T-helper 2 cell treated with Interferon-gamma antibody and Interleukin-4, amounts not matched to agents 100 ng/mL and 5 ng/mL, for 36 hours (primary cell): ENCODE results near the gene EEFSEC. TPM values are rescaled to one million over a fixed set of nuclear protein-coding genes. Genes with fewer than 3 reads are reported as not detected.

ENCODE experiments used
- intact Hi-C: fragments of 100-400 bp; cut with micrococcal nuclease; formaldehyde crosslinking; loops from one replicate; pipeline ENCODE4 v1.15.1; 2023
- total RNA-seq: library from RNA; stranded (reverse); gene quantifications from 2 replicates; pipeline ENCODE4 v1.2.3, GENCODE V29; 2022

EEFSEC gene
- total RNA-seq, 1 donor from 2014 or later, result 18.2 TPM

GRCh38 chr3:128215800-128216495, 62.7 kb downstream of the EEFSEC start:
- intact Hi-C loops, result no loop called here

- intact Hi-C loops, result no loop called here
Measured at GRCh38 chr3:128217702-128218547, 64.6 kb downstream of the EEFSEC start.

DNA sequence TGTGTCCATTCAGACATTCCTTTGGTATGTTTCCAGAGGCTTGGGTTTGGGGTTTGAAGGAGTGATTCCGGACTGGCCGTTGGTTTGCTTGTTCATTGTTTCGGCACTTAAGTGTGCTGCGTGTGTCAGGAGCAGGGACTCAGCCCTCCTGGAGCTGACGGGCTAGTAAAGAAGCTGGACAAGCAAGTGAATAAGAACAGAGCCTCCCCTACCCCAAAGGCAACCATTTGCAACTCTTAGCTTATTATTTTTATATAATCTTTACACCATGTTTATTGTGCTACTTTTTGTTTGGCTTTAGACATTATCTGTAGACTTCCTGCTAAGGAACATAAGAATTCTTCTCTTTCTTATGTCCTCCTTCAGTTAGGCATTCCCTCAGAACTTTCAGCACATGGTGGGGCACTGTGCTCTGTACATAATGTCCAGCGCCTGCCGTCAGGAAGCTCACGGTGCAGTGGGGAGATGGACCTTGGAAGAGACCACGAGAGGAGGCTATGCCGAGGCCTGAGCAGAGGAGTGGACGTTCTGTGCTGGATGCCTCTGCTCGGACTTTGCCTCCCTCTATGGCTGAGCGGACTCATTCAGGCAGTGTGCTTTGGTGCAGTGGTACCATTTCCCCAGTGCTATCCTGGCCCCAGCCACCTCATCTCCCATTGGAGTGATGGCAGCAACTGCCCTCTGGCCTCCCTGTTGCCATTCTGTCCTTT, 65.4 kb downstream of the EEFSEC start:
- intact Hi-C loops, result no loop called here

DNA sequence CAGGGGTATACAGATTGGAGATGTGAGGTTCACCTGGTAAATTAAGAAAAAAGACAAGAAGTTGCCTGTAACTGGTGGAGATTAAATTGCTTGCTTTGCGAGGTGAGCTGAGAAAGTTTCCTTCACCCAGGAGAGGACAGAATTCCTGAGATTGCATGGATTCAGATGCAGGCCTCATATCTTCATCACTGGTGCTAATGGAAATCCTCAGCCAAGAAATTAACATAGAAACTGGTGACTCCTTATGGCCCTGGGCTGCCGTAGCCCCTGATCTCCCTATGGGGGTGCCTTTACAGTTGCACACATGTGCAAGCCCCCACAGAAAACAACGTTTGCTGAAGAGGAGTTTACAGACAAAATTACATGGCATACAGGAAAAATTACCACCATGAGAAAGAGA, 68.0 kb downstream of the EEFSEC start:
- intact Hi-C loops, result no loop called here

GRCh38 chr3:128222796-128223385, 69.6 kb downstream of the EEFSEC start:
- intact Hi-C loops, result no loop called here

GRCh38 chr3:128226186-128226725, 73.0 kb downstream of the EEFSEC start:
- intact Hi-C loops, result no loop called here

- intact Hi-C loops, result no loop called here
Measured at GRCh38 chr3:128226795-128227395, 73.6 kb downstream of the EEFSEC start.

- intact Hi-C loops, result no loop called here
Measured at GRCh38 chr3:128227507-128227906, 74.2 kb downstream of the EEFSEC start.

DNA sequence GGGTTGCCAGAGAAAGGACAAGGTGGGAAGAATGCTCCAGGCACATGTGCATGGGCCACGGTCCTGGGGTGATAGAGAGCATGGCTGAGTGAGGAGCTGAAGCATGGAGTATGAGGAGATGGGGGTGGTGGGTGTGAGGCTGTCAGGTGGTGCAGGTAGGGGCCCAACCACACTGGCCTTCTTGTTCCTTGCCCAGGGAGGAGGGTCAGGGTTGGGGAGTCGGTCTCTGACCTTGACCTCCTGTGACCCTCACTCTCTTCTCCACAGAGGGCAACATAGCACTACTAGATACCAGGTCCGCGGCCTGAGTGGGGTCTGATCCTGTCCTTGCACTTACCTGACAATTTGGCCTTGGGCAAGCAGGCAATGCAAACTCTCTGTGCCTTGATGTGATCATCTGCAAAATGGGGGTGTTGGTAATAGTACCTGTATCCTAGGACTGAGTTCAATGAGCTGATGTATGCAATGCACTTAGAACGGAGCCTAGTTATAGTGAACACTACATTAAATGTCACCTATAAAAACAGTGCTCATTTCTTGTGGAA, 75.2 kb downstream of the EEFSEC start:
- intact Hi-C loops, result no loop called here

GRCh38 chr3:128229106-128229857, 76.0 kb downstream of the EEFSEC start:
- intact Hi-C loops, result no loop called here

GRCh38 chr3:128231606-128232005, 78.3 kb downstream of the EEFSEC start:
- intact Hi-C loops, result no loop called here

DNA sequence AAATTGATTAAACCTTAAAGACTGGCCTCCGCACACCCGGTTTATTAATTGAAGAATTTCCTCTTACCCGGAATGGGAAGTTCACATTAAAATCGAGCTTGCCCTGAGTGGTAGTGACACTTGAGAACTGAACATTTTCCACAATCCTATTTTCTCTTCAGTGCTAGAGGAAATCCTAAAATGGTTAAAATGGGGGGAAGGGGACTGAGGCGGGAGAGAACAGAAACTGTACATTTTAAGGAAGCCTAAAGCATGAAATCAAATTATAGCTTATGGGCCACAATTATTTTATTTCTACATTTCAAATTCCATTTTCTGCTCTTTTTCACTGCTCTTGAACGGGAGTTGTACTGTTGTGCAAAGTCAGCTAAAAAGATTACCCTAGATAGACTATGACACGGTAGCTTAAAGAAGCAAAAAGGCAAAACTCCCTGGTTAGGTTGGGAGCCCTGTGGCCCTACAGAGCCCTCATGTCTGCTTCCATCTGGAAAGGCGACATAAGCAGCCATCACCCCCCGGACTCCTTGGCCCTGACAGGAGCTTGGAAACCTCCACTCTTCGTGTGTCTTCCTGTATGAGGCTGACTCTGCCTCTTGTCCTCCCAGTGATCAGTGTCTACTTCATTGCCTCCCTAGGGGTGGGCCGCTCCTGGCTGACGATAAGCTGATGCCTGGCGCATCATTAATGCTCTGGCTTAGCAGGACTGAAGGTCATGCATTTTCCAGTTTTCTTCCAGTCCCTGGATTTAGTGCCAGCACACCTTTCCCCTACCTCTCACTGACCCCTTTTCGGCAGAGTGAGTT, 79.3 kb downstream of the EEFSEC start:
- intact Hi-C loops, result no loop called here

DNA sequence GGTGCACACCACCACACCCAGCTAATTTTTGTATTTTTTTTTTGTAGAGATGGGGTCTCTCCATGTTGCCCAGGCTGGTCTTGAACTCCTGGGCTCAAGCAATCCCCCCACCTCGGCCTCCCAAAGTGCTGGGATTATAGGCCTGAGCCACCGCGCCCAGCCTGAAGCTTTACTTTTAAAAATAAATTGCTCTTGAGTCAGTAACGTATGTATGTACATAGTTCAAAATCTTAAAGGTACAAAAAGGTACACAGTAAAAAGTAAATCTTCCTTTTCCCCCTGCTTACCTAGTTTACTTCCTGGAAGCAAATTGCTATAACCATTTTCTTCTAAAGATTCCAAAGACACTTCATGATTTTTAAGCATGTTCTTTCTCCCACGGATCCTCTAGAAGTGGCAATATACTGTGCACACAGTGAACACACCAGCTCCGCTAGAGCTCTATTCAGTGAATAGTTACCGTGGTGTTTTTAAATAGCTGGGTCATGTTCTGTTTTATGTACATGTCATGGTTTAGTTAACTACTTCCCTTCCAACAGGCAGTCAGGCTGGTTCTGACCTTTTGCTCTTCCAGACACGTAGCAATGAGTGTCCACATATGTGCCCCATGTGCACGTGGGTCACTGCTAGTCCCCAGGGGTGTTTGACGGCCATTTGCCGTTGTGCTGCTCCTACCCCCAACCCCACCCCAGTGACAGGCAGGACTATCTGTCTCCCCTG, 82.1 kb downstream of the EEFSEC start:
- intact Hi-C loops, result no loop called here

- intact Hi-C loops, result no loop called here
Measured at GRCh38 chr3:128236657-128237056, 83.4 kb downstream of the EEFSEC start.

DNA sequence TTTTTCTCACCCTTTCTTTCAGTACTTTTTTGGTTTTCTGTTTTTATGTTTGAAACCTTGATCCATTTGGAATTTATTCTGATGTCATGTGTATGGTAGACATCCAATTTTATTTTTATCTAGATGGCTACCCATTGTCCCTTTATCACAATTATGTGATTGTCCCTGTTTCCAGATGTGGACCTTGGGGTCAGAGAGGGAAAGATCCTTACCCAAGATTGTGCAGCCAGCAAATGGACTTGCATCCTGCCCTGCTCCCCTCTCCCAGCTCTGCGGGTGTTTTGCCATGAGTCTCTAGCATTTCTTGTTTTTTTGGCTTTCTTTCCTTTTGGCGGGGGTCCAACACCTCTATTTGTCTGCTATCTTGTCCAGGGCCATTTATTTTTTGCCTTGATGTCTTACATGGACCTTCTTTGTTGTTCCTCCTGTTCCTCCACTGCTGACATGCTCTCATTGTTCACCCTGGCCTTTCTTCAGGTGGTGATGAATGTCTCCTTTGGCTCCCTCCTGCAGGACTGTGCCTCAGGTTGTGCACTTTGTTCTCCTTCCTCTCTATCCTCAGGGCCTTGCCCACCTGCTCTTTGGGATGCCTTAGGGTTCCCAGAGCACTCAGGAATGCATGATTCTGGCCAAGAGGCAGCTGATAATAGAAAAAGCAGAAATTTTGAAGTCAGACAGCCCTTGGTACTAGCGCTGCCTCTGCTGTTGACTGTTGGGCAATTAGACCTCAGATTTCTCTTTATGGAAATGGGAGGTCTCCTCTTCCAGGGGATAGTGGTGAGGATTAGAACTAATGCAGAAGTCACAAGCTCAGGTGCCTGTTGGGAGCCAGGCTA, 84.3 kb downstream of the EEFSEC start:
- intact Hi-C loops, result no loop called here

DNA sequence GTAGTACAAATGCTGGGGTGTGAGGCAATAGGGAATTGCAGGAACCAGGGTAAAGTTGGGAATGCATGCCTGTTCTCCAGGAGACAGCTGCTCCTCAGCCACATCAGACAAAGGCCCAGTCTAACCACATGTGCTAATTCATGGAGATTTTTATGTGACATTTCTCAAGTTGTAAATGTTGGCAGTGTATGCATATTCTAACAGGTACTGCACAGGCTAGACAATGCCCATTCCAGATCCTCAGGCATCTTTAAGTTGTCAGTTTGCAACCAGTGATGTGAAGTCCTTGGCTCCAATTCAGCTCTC, 84.9 kb downstream of the EEFSEC start:
- intact Hi-C loops, result no loop called here

- intact Hi-C loops, result no loop called here
Measured at GRCh38 chr3:128239304-128239703, 86.0 kb downstream of the EEFSEC start.

GRCh38 chr3:128240232-128240631, 87.0 kb downstream of the EEFSEC start:
- intact Hi-C loops, result no loop called here
